HG02840 (cell line): Measurements from ENCODE around the gene NDUFS5.
"Not testable (repeated sequence)": the region's sequence is repeated elsewhere in the genome, so short reads cannot be mapped to it uniquely, and the experiment has no call there.

Source experiments
- ATAC-seq: cut with Tn5 transposase; IDR thresholded peaks from one replicate; pipeline ENCODE4 v1.9.1; 2021; ENCODE audit warnings: mild to moderate bottlenecking, moderate library complexity, moderate number of reproducible peaks; ENCODE audit not compliant: unreplicated experiment, low FRiP score

Gene NDUFS5

DNA sequence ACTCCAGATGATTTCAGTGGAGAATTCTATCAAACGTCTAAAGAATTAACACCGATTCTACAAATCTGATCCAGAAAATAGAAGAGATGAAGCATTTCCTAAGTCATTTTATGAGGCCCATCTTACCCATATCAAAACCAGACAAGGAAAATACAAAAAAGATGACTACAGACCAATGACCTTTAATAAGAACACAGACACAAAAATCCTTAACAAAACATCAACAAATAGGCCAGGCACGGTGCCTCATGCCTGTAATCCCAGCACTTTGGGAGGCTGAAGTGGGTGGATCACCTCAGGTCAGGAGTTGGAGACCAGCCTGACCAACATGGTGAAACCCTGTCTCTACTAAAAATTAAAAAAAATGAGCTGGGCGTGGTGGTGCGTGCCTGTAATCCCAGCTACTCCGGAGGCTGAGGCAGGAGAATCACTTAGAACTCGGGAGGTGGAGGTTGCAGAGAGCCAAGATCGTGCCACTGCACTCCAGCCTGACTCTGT, 29.1 kb downstream of the NDUFS5 start:
- ATAC-seq, result not testable (repeated sequence)

GRCh38 chr1:39061516-39061915, 35.4 kb downstream of the NDUFS5 start:
- ATAC-seq, result not testable (repeated sequence)

GRCh38 chr1:39061951-39062350, 35.8 kb downstream of the NDUFS5 start:
- ATAC-seq, result no peak

GRCh38 chr1:39063191-39063590, 37.0 kb downstream of the NDUFS5 start:
- ATAC-seq, result no peak

DNA sequence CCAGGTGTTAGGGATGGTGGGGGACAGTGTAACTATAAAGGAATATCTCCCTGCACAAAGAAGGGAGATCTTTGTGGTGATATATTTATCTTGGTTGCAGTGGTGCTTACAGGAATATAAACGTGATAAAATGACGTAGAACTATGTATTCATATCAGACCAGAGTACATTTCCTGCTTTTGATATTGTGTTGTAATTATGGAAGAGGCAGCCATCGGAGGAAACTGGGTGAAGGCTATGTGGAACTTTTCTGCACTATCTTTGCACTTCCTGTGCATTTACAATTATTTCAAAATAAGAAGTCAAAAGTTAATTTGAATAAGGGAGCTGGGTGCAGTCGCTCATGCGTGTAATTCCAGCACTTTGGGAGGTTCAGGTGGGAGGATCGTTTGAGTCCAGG, 37.6 kb downstream of the NDUFS5 start:
- no peak for ATAC-seq

DNA sequence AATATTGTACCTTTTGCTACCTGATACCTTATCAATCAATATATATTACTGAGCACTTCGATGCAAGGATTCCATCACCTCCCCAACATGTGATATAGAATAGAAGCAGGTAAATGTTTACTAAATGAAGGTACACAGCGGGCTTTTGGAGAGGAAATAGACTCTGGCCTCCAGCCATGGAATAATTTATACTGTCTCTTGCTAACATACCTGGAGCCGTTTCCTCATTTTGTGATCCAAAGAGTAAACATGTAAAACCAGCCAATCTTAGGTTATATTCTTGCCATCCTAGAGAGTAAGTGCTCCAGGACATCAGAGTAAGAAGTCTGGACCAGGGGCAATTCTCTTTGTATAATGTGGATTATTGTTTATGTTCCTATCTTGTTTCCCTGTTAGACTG, 39.4 kb downstream of the NDUFS5 start:
- ATAC-seq, result no peak

DNA sequence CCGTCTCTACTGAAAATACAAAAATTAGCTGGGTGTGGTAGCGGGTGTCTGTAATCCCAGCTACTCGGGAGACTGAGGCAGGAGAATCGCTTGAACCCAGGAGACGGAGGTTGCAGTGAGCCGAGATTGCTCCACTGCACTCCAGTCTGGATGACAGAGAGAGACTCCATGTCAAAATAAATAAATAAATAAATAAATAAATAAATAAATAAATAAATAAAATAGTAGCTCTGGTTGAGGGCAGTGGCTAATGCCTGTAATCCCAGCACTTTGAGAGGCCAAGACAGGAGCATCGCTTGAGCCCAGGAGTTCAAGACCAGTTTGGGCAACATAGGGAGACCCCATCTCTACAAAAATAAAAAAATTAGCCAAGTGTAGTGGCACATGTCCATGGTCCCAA, 42.1 kb downstream of the NDUFS5 start:
- ATAC-seq, result not testable (repeated sequence)

- not testable (repeated sequence) for ATAC-seq
Measured at GRCh38 chr1:39071557-39071956, 45.4 kb downstream of the NDUFS5 start.

DNA sequence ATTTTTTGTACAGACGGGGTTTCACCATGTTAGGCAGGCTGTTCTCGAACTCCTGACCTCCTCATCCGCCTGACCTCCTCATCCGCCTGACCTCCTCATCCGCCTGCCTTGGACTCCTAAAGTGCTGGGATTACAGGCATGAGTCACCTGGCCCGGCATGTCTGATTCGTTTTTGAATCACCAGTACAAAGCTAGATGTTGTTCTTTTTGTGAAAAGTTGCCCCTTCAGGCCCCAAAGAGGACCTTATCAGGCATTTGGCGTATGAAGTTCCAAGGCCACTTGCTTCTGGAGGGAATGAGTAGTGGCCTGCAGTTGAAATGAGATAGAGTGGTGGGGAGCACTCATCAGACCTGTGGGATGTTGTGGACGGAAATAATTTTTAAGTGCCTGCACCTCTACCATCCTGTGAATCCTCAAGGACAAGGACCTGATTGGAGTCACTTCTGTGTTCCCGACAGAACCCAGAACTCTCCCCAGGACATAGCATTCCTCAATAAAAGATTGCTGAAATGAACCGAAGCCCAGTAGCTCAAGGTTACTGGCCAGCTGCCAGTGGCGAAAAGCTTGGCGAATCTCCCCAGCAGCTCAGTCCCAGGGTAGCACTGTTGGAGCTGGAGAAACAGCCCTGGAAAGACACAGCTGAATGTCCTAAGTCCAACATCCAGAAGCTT, 50.1 kb downstream of the NDUFS5 start:
- no peak for ATAC-seq

DNA sequence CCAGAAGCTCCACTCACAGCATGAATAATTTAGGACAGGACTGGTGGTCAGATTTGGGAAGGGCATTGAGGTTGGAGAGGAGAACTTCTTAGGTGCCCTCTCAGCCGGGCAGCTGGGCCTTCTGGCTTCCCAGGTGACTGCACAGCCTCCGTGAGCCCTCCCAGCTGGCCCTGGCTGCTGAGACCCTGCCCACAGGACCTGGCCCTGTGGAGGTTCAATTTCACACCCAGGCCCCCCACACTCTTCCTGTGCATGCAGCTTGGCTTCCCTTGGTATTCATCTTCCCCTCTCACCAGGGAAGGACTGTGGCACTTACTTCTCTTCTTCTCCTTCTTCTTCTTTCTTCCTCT, 50.6 kb downstream of the NDUFS5 start:
- no peak for ATAC-seq

- ATAC-seq, result no peak
Measured at GRCh38 chr1:39080269-39080826, 54.2 kb downstream of the NDUFS5 start.

- ATAC-seq, result no peak
Measured at GRCh38 chr1:39080831-39081270, 54.7 kb downstream of the NDUFS5 start.

DNA sequence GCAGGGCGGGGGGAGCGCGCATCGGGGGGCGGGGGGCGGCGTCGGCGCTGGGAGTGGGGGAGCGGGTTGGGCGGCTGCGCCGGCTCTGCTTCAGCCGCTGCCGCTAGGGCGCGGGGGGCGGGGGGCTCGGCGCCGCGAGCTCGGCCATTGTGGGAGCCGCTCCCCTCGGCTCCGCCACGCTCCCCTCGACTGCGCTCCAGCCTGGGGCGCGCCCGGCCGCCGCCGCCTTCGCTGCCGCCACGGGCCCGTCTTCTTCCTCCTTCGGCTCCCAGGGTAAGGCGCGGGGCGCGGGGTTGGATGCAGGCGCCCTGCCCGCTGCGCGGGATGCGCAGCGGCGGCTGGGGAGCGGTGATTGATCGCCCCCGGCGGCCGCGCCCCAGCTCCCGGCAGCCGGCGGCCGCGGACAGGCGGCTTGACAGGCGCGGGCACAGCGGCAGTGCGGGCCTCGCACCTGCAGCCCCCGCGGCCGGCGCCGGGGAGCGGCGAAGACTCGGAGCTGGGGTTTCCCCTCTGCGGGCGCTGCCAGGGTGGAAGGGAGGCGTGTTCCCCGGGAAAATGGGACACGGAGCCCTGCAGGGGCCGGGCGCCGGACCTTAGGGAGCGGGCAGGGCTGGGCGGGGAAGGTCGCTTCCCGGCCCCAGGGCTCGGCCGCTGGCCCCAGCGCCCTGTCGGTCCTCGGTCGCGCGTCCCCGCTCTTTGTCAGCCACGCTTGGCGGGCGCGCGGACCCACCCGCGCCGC, 55.3 kb downstream of the NDUFS5 start:
- no peak for ATAC-seq

DNA sequence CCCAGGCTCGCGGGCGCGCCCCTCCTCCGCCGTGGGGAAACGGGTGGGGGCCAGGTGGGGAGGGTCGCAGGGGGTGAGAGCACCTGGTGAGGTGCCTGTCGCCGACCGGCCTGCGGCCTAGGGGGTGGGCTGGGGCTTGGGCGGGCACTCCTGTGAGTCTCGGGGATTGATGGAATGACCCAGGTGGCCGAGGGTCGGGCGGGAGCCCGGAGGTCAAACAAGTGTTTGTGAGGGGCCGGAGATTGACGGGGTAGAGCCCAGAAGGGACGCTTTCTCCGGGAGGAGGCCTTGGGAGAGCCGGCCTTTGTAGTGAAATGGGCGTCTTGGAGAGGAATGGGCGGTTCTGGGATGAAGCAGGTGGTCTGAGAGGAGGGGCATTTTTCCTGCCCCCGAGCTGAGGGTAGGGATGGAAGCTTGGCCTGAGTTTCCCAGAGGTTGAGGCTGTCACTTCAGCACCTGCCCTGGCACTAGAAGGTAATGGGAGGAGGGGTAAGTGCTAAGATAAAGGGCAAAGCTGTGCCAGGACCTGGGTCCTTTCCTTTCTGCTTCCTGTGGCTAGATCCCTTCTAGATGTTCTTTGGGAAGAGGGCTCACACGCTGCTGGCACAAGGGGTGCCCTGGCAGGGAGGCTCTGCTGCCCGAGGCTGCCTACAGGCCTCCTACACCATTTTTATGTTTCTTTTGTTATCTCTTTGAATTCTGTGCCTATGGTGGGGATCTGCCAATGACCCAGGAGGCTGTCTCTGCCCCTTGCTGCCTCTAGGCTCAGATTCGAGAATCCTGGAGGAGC, 56.1 kb downstream of the NDUFS5 start:
- ATAC-seq, result no peak

DNA sequence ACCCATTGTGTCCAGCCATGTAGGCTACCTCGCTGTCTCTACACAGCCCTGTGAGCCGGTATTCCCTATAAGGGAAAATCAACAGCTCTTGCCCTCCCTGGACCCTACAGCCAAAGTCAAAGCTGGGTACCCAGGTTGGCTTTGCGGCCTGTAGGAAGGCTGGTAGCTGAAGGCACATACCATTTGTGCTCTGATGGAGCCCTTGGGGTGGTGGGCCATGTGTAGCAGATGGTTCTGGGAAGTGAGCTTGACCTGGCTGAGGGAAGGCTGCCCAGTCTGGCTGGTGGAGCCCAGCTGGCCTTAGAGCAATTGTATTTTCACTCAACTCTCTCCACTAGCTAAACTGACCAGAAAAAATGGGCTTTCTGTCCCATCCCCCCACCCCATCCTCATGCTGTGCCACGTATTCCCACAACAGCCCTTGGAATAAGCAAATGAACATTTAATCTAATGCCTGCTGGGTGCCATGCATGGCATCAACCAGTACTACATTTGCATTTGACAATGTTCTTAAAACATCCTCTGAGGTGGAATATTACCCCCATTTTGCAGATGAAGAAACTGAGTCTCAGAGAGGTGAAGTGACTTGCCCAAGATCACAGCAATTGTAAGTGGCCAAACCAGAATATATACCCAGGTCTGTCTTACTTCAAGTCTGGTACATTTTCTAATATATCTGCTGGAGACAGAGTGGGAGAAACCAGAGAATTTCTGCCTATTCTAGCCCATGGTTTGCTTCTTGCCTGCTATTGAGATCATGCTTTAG, 56.8 kb downstream of the NDUFS5 start:
- ATAC-seq, result no peak

DNA sequence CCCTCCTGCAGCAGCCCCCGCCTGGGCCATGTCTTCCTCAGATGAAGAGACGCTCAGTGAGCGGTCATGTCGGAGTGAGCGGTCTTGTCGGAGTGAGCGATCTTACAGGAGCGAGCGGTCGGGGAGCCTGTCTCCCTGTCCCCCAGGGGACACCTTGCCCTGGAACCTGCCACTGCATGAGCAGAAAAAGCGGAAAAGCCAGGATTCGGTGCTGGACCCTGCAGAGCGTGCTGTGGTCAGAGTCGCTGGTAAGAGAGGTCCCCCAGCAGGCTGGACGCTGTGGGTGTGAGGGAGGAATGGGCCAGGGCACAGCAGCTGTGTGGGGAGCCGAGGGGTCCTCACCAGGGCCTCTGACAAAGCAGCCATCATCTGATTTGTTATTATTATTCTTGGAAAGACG, 58.0 kb downstream of the NDUFS5 start:
- ATAC-seq, result no peak
